T-helper 1 cell treated with Interleukin-12 subunit alpha and Interleukin-12 subunit beta and Interleukin-4 antibody, amounts not matched to agents 30 μg/mL and 1 μg/mL, for 36 hours (primary cell): ENCODE measurements around the gene KRI1.
"Not testable (repeated sequence)": the region's sequence is repeated elsewhere in the genome, so short reads cannot be mapped to it uniquely, and the experiment has no call there.

Experiments
- H3K27ac Mint-ChIP-seq: one replicate; pipeline ENCODE4 v1.8.0; 2021; ENCODE audit warnings: mild to moderate bottlenecking, mixed read lengths
- H3K27me3 Mint-ChIP-seq: one replicate; pipeline ENCODE4 v1.8.0; 2021; ENCODE audit warnings: low read depth, mixed read lengths
- H3K36me3 Mint-ChIP-seq: one replicate; pipeline ENCODE4 v1.8.0; 2021; ENCODE audit warnings: low read depth, mixed read lengths
- H3K4me1 Mint-ChIP-seq: one replicate; pipeline ENCODE4 v1.8.0; 2021; ENCODE audit warnings: low read depth, mixed read lengths
- H3K4me3 Mint-ChIP-seq: one replicate; pipeline ENCODE4 v1.8.0; 2021; ENCODE audit warnings: mild to moderate bottlenecking, moderate library complexity, mixed read lengths
- H3K9me3 Mint-ChIP-seq: one replicate; pipeline ENCODE4 v1.8.0; 2021; ENCODE audit warnings: mixed read lengths

Gene KRI1

GRCh38 chr19:10566658-10567410 lies 1.0 kb upstream of the KRI1 start:
- H3K27ac Mint-ChIP-seq: peak overlapping the region; percentile 88
- H3K4me3 Mint-ChIP-seq: peak overlapping the region; percentile 99
- H3K36me3 Mint-ChIP-seq: peaks cover 29% of the 10 kb centered on the region
- no peaks in the 10 kb centered on the region for H3K27me3 Mint-ChIP-seq
- H3K9me3 Mint-ChIP-seq: no peaks in the 10 kb centered on the region
- peaks cover 39% of the 10 kb centered on the region for H3K4me1 Mint-ChIP-seq

GRCh38 chr19:10566408-10566657 lies 523 bp upstream of the KRI1 start:
- peaks cover 32% of the 10 kb centered on the region for H3K36me3 Mint-ChIP-seq
- peak overlapping the region; percentile 99 for H3K4me3 Mint-ChIP-seq
- H3K9me3 Mint-ChIP-seq: no peaks in the 10 kb centered on the region
- H3K27ac Mint-ChIP-seq: peak overlapping the region; percentile 88
- peaks cover 39% of the 10 kb centered on the region for H3K4me1 Mint-ChIP-seq
- no peaks in the 10 kb centered on the region for H3K27me3 Mint-ChIP-seq

GRCh38 chr19:10565028-10565566 lies 713 bp downstream of the KRI1 start:
- Mint-ChIP-seq H3K36me3 (peaks cover 39% of the 10 kb centered on the region), H3K27me3 (no peaks in the 10 kb centered on the region), H3K4me1 (peaks cover 37% of the 10 kb centered on the region), H3K4me3 (peak overlapping the region; percentile 99), H3K27ac (peak overlapping the region; percentile 98), H3K9me3 (no peaks in the 10 kb centered on the region)

GRCh38 chr19:10562609-10563008 lies 3.2 kb downstream of the KRI1 start:
- no peak overlapping the region for H3K4me3 Mint-ChIP-seq
- peaks cover 29% of the 10 kb centered on the region for H3K4me1 Mint-ChIP-seq
- no peaks in the 10 kb centered on the region for H3K9me3 Mint-ChIP-seq
- no peaks in the 10 kb centered on the region for H3K27me3 Mint-ChIP-seq
- H3K36me3 Mint-ChIP-seq: peaks cover 44% of the 10 kb centered on the region
- H3K27ac Mint-ChIP-seq: no peak overlapping the region

GRCh38 chr19:10560154-10560553 lies 5.7 kb downstream of the KRI1 start:
- no peaks in the 10 kb centered on the region for H3K27me3 Mint-ChIP-seq
- H3K27ac Mint-ChIP-seq: no peak overlapping the region
- no peaks in the 10 kb centered on the region for H3K9me3 Mint-ChIP-seq
- no peak overlapping the region for H3K4me3 Mint-ChIP-seq
- H3K36me3 Mint-ChIP-seq: peaks cover 33% of the 10 kb centered on the region
- H3K4me1 Mint-ChIP-seq: peaks cover 17% of the 10 kb centered on the region

GRCh38 chr19:10557603-10558197 lies 8.1 kb downstream of the KRI1 start:
- Mint-ChIP-seq H3K4me1 (peaks cover 31% of the 10 kb centered on the region), H3K9me3 (no peaks in the 10 kb centered on the region), H3K27me3 (no peaks in the 10 kb centered on the region), H3K4me3 (no peak overlapping the region), H3K27ac (peak overlapping the region; percentile 41), H3K36me3 (peaks cover 41% of the 10 kb centered on the region)

- peaks cover 41% of the 10 kb centered on the region for H3K36me3 Mint-ChIP-seq
- peak overlapping the region; percentile 67 for H3K27ac Mint-ChIP-seq
- H3K9me3 Mint-ChIP-seq: no peaks in the 10 kb centered on the region
- peaks cover 37% of the 10 kb centered on the region for H3K4me1 Mint-ChIP-seq
- no peak overlapping the region for H3K4me3 Mint-ChIP-seq
- H3K27me3 Mint-ChIP-seq: no peaks in the 10 kb centered on the region
Observed at GRCh38 chr19:10555610-10555973, 10.2 kb downstream of the KRI1 start.

GRCh38 chr19:10554760-10555609 lies 10.8 kb downstream of the KRI1 start:
- Mint-ChIP-seq H3K9me3 (no peaks in the 10 kb centered on the region), H3K4me3 (peak overlapping the region; percentile 76), H3K4me1 (peaks cover 37% of the 10 kb centered on the region), H3K36me3 (peaks cover 39% of the 10 kb centered on the region), H3K27ac (peak overlapping the region; percentile 98), H3K27me3 (no peaks in the 10 kb centered on the region)

- Mint-ChIP-seq H3K27ac (peak overlapping the region; percentile 98), H3K9me3 (no peaks in the 10 kb centered on the region), H3K36me3 (peaks cover 36% of the 10 kb centered on the region), H3K4me1 (peaks cover 37% of the 10 kb centered on the region), H3K4me3 (peak overlapping the region; percentile 76), H3K27me3 (no peaks in the 10 kb centered on the region)
Observed at GRCh38 chr19:10553943-10554381, 11.8 kb downstream of the KRI1 start.

- Mint-ChIP-seq H3K4me1 (peaks cover 37% of the 10 kb centered on the region), H3K9me3 (no peaks in the 10 kb centered on the region), H3K4me3 (peak overlapping the region; percentile 76), H3K36me3 (peaks cover 34% of the 10 kb centered on the region), H3K27me3 (no peaks in the 10 kb centered on the region), H3K27ac (peak overlapping the region; percentile 98)
Observed at GRCh38 chr19:10553087-10553667, 12.6 kb downstream of the KRI1 start.

- Mint-ChIP-seq H3K9me3 (no peaks in the 10 kb centered on the region), H3K4me1 (peaks cover 34% of the 10 kb centered on the region), H3K27me3 (no peaks in the 10 kb centered on the region), H3K27ac (peak overlapping the region; percentile 98), H3K36me3 (peaks cover 30% of the 10 kb centered on the region), H3K4me3 (no peak overlapping the region)
Observed at GRCh38 chr19:10552510-10553053, 13.2 kb downstream of the KRI1 start.

- peaks cover 31% of the 10 kb centered on the region for H3K36me3 Mint-ChIP-seq
- no peaks in the 10 kb centered on the region for H3K27me3 Mint-ChIP-seq
- peak overlapping the region; percentile 73 for H3K27ac Mint-ChIP-seq
- H3K9me3 Mint-ChIP-seq: no peaks in the 10 kb centered on the region
- H3K4me3 Mint-ChIP-seq: peak overlapping the region; percentile 25
- H3K4me1 Mint-ChIP-seq: peaks cover 36% of the 10 kb centered on the region
Observed at GRCh38 chr19:10551698-10552301, 14.0 kb downstream of the KRI1 start.

GRCh38 chr19:10551006-10551405 lies 14.8 kb downstream of the KRI1 start:
- not testable (repeated sequence) for H3K27ac Mint-ChIP-seq, H3K27me3 Mint-ChIP-seq, H3K4me3 Mint-ChIP-seq, H3K9me3 Mint-ChIP-seq
- H3K36me3 Mint-ChIP-seq: peaks cover 31% of the 10 kb centered on the region
- H3K4me1 Mint-ChIP-seq: peaks cover 34% of the 10 kb centered on the region

- Mint-ChIP-seq H3K9me3 (no peaks in the 10 kb centered on the region), H3K4me1 (peaks cover 31% of the 10 kb centered on the region), H3K4me3 (no peak overlapping the region), H3K36me3 (peaks cover 28% of the 10 kb centered on the region), H3K27me3 (no peaks in the 10 kb centered on the region), H3K27ac (no peak overlapping the region)
Observed at GRCh38 chr19:10550336-10550735, 15.5 kb downstream of the KRI1 start.
